IMR-90 (cell line): ENCODE results near the gene ASAH2.

ENCODE experiments used
- BHLHE40 ChIP-seq: fragments of 150-350 bp; IDR thresholded peaks from 2 replicates; pipeline ENCODE4 v1.6.1; 2016; ENCODE audit warnings: mild to moderate bottlenecking, low read depth, low read length
- CEBPB ChIP-seq: IDR thresholded peaks from 2 replicates; pipeline ENCODE4 v1.6.1; 2012; ENCODE audit warnings: low read depth, low read length, improper control_type of control experiment
- CHD1 ChIP-seq: IDR thresholded peaks from 2 replicates; pipeline ENCODE4 v1.6.1; 2012; ENCODE audit warnings: low read depth, low read length, improper control_type of control experiment
- MAFK ChIP-seq: IDR thresholded peaks from 2 replicates; pipeline ENCODE4 v1.6.1; 2012; ENCODE audit warnings: low read depth, low read length, improper control_type of control experiment
- POLR2A ChIP-seq: IDR thresholded peaks from 2 replicates; pipeline ENCODE4 v1.6.1; 2012; ENCODE audit warnings: mild to moderate bottlenecking, low read depth, low read length
- RAD21 ChIP-seq: IDR thresholded peaks from 2 replicates; pipeline ENCODE4 v1.6.1; 2012; ENCODE audit warnings: low read length, improper control_type of control experiment
- RCOR1 ChIP-seq: IDR thresholded peaks from 2 replicates; pipeline ENCODE4 v1.6.1; 2012; ENCODE audit warnings: mild to moderate bottlenecking, low read length, improper control_type of control experiment; ENCODE audit not compliant: insufficient replicate concordance
- RFX5 ChIP-seq: IDR thresholded peaks from 2 replicates; pipeline ENCODE4 v1.8.0; 2012; ENCODE audit warnings: low read depth, mild to moderate bottlenecking, low read length, moderate library complexity
- SMC3 ChIP-seq: fragments of 150-350 bp; IDR thresholded peaks from 2 replicates; pipeline ENCODE4 v1.6.1; 2016; ENCODE audit warnings: low read depth, mild to moderate bottlenecking, antibody characterized with exemption, low read length, moderate library complexity
- TF ChIP-seq, protein P1 (sequence below): conservative IDR thresholded peaks from 2 replicates; pipeline ENCODE4 v1.5.1; 2012; ENCODE audit warnings: mild to moderate bottlenecking, low read depth, low read length, improper control_type of control experiment
- TF ChIP-seq, protein P2 (sequence below): fragments of 150-350 bp; IDR thresholded peaks from 2 replicates; pipeline ENCODE4 v1.6.1; 2017; ENCODE audit warnings: mild to moderate bottlenecking, antibody characterized with exemption, low read length, low read depth

DNA sequence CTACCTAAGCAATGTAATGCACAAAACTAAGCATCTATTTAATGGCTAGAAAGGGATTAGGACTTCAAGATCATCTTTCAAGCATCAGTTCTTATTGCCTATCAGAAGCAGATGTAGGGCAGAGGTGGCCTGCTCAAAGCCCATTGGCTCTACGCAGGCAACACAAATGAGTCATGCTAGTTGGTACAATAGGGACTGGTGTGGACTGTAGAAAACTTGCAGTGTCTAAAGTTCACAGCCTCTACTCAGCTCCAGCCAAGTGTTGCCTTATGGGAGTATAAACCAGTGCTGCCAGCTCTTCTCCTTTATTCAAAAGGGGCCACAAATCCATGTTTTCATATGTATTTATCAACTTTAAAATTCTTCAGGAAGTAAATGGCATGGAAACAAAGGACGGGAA lies 31.7 kb downstream of the ASAH2 start:
- TF ChIP-seq, protein P1, sequence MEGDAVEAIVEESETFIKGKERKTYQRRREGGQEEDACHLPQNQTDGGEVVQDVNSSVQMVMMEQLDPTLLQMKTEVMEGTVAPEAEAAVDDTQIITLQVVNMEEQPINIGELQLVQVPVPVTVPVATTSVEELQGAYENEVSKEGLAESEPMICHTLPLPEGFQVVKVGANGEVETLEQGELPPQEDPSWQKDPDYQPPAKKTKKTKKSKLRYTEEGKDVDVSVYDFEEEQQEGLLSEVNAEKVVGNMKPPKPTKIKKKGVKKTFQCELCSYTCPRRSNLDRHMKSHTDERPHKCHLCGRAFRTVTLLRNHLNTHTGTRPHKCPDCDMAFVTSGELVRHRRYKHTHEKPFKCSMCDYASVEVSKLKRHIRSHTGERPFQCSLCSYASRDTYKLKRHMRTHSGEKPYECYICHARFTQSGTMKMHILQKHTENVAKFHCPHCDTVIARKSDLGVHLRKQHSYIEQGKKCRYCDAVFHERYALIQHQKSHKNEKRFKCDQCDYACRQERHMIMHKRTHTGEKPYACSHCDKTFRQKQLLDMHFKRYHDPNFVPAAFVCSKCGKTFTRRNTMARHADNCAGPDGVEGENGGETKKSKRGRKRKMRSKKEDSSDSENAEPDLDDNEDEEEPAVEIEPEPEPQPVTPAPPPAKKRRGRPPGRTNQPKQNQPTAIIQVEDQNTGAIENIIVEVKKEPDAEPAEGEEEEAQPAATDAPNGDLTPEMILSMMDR = no peak
- TF ChIP-seq CEBPB = no peak
- TF ChIP-seq, protein P2, sequence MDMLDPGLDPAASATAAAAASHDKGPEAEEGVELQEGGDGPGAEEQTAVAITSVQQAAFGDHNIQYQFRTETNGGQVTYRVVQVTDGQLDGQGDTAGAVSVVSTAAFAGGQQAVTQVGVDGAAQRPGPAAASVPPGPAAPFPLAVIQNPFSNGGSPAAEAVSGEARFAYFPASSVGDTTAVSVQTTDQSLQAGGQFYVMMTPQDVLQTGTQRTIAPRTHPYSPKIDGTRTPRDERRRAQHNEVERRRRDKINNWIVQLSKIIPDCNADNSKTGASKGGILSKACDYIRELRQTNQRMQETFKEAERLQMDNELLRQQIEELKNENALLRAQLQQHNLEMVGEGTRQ = no peak
- TF ChIP-seq POLR2A = no peak
- no peak for TF ChIP-seq CHD1
- TF ChIP-seq BHLHE40 = no peak
- TF ChIP-seq RAD21 = no peak
- no peak for TF ChIP-seq RFX5
- no peak for TF ChIP-seq SMC3
- TF ChIP-seq RCOR1 = no peak
- no peak for TF ChIP-seq MAFK
